A549 (cell line): ENCODE data around the gene DIO1.

Experiments
- CTCF ChIP-seq: fragments of >200 bp; sonication (Bioruptor Twin); formaldehyde crosslinking; IDR thresholded peaks from 3 replicates; pipeline ENCODE4 v1.5.1; 2016
- E2F6 ChIP-seq: IDR thresholded peaks from 2 replicates; pipeline ENCODE4 v1.6.1; 2012; ENCODE audit warnings: low read depth, borderline replicate concordance
- JUN ChIP-seq, 2 experiments: fragments of >200 bp; sonication (Bioruptor Twin); formaldehyde crosslinking; IDR thresholded peaks; 2 replicates in 1 of 2; 3 replicates in 1 of 2; pipeline ENCODE4 v1.6.1; 2016 to 2017
- MYC ChIP-seq: IDR thresholded peaks from 2 replicates; pipeline ENCODE4 v1.6.1; 2012; ENCODE audit warnings: mild to moderate bottlenecking, inconsistent platforms, low read length, improper control_type of control experiment, borderline replicate concordance
- PBX3 ChIP-seq: IDR thresholded peaks from 2 replicates; pipeline ENCODE4 v1.6.1; 2012
- POLR2A ChIP-seq: IDR thresholded peaks from 2 replicates; pipeline ENCODE4 v1.6.1; 2012; ENCODE audit warnings: mild to moderate bottlenecking, low read length
- RAD21 ChIP-seq, 2 experiments: fragments of >200 bp in 1 of 2; sonication (Bioruptor Twin) in 1 of 2; formaldehyde crosslinking in 1 of 2; IDR thresholded peaks in 1 of 2; conservative IDR thresholded peaks in 1 of 2; 2 replicates in 1 of 2; 3 replicates in 1 of 2; pipeline ENCODE4 v1.6.1; 2012 to 2018; ENCODE audit warnings: inconsistent platforms in 1 of 2
- USF2 ChIP-seq: fragments of 450-650 bp; IDR thresholded peaks from 2 replicates; pipeline ENCODE4 v1.6.1; 2014; ENCODE audit warnings: antibody characterized with exemption

GRCh38 chr1:53948291-53948690, 54.3 kb downstream of the DIO1 start:
- TF ChIP-seq JUN (IDR thresholded peaks at IDR 0.05) (no peak), USF2 (no peak), RAD21 (conservative IDR thresholded peaks at IDR 0.05 in 1 of 2, IDR thresholded peaks at IDR 0.05 in 1 of 2) (no peak), CTCF (no peak), E2F6 (no peak), PBX3 (no peak), MYC (no peak), POLR2A (no peak)
